GM03348 (cell line): ENCODE results near the gene MID1.

ENCODE experiments used
- DNase-seq: peaks from one replicate; pipeline ENCODE4 v3.0.0; 2012; ENCODE audit warnings: low spot score

The MID1 gene

GRCh38 chrX:10529344-10529743 is 91.0 kb downstream of the MID1 start:
- DNase-seq: peak; percentile 49

GRCh38 chrX:10526451-10526850 is 93.9 kb downstream of the MID1 start:
- DNase-seq: no peak

GRCh38 chrX:10525381-10526120 is 94.8 kb downstream of the MID1 start:
- DNase-seq: no peak

GRCh38 chrX:10524578-10524977 is 95.8 kb downstream of the MID1 start:
- peak; percentile 4 for DNase-seq

- peak; percentile 13 for DNase-seq
Observed at GRCh38 chrX:10519761-10520160, 100.6 kb downstream of the MID1 start.

- DNase-seq: no peak
Observed at GRCh38 chrX:10519278-10519677, 101.1 kb downstream of the MID1 start.

- DNase-seq: no peak
Observed at GRCh38 chrX:10518073-10518472, 102.3 kb downstream of the MID1 start.

- no peak for DNase-seq
Observed at GRCh38 chrX:10516781-10517322, 103.5 kb downstream of the MID1 start.

GRCh38 chrX:10514891-10515290 is 105.5 kb downstream of the MID1 start:
- DNase-seq: peak; percentile 15

GRCh38 chrX:10513974-10514373 is 106.4 kb downstream of the MID1 start:
- no peak for DNase-seq

GRCh38 chrX:10512741-10513140 is 107.6 kb downstream of the MID1 start:
- no peak for DNase-seq

GRCh38 chrX:10512258-10512657 is 108.1 kb downstream of the MID1 start:
- DNase-seq: no peak

GRCh38 chrX:10509397-10509796 is 111.0 kb downstream of the MID1 start:
- DNase-seq: no peak

GRCh38 chrX:10508891-10509290 is 111.5 kb downstream of the MID1 start:
- no peak for DNase-seq

- no peak for DNase-seq
Observed at GRCh38 chrX:10507876-10508275, 112.5 kb downstream of the MID1 start.

GRCh38 chrX:10507181-10507580 is 113.2 kb downstream of the MID1 start:
- no peak for DNase-seq

- no peak for DNase-seq
Observed at GRCh38 chrX:10506781-10507180, 113.6 kb downstream of the MID1 start.

GRCh38 chrX:10505726-10506125 is 114.7 kb downstream of the MID1 start:
- DNase-seq: no peak

GRCh38 chrX:10502961-10503360 is 117.4 kb downstream of the MID1 start:
- DNase-seq: no peak

- DNase-seq: no peak
Observed at GRCh38 chrX:10501611-10502010, 118.8 kb downstream of the MID1 start.

GRCh38 chrX:10496345-10496965 is 123.9 kb downstream of the MID1 start:
- DNase-seq: peak; percentile 52

GRCh38 chrX:10495677-10496076 is 124.7 kb downstream of the MID1 start:
- DNase-seq: no peak

- DNase-seq: no peak
Observed at GRCh38 chrX:10492250-10492649, 128.1 kb downstream of the MID1 start.

- peak; percentile 55 for DNase-seq
Observed at GRCh38 chrX:10486373-10486772, 134.0 kb downstream of the MID1 start.
